Measurements from ENCODE around the gene HOXA9.

Gene HOXA9

DNA sequence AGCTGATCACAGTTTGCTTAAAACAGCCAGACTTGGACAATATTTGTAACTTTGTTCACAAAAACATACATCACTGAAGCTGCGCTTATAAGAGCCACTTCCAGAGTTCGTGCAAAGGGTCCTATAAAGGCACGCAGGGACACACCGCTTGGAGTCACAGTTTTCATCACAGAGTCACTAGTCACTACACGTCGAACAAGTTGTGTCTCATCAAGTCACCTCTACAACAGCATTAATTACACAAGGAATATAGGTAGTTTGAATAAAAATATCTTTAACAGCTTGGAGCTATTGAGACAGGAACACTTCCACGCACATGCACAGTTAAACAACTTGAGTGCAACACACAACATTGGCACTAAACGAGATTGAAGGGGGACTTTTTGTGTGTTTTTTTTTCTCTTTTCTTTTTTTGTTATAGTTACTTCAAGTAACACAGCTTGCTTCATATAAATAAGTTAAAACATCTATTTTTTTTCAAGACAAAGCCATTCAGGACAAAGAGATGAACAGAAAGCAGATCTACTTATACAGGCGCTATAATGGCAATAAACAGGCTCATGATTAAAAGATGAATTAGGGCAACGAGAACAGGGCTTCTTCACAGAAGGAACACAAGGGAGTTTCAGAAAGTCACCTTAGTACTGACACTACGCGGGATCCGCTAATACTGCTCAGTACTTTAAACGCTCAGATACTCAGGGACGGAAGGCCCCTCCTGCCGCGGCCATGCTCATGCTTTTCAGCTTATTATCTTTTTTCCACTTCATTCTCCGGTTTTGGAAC, 24.0 kb downstream of the HOXA9 start:
- DNase-seq = no peak

DNA sequence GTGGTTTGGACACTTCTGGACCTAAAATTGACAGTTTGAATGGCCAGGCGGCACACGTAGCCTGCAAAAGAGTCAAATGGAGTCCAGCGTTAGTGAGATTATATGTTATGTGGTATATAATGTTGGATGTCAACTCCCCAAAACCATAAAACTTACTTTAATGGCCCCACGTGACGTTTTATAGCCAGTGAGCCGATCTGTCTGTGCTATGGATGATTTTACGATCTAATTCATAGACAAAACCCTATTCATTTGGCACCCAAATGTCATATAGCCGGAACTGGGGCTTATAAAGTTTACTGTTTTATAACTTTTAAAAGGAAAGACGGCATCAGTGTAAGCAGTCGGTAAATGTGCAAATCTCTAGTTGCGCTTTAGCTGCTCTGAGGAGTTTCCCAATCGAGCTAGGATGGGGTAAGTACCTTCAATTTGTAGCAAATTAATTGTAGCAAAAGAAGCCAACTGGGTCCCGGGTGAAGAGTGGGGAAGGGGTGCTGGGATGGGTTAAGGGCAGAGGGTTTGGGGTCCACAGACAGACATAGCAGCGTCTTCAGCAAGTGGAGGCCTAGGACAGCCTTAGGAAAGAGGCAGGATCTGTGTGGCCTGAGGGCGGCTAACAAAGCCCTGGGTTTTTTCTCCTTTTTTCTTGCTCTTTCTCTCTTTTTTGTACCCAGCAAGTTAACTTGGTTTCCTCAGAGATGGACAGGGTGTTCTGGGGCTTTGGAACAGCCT, 25.0 kb downstream of the HOXA9 start:
- DNase-seq = no peak

DNA sequence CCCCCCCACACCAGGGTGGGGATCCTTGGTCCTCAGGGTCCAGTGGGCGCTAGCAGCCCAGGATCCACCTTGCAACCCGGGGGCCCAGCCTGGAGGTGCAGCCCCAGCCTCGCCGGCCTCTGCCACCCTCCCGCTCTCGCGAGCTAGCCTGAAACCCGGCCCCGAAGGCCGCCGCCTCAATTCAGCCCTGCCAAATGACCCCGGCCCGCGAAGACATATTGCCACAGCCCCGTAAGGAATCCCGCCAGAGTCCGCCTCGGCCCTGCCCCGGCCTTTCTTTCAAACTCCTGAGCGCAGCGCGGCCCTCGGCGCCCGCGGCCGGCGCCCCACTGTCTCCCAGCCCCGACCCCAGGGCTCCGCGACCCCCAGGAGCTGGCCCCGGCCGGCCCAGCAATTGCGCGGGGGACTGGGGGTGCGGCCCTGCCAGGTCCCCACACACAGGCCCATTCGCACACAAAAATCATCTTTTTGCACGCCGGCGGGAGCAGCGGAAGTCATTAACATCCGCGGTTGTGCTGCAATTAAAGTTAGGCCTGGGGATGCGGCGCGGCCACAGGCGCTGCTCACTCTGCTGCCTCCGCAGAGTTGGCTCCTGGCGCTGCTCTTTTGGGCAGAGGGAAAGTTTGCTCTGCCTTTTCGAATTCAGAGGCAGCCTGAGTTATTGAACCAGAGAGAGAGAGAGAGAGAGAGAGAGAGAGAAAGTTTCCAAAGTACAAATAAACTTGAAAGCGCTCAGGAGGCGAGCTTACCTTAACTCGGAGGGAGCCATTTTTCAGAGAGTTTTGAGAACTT, 25.8 kb downstream of the HOXA9 start:
- no peak for DNase-seq

DNA sequence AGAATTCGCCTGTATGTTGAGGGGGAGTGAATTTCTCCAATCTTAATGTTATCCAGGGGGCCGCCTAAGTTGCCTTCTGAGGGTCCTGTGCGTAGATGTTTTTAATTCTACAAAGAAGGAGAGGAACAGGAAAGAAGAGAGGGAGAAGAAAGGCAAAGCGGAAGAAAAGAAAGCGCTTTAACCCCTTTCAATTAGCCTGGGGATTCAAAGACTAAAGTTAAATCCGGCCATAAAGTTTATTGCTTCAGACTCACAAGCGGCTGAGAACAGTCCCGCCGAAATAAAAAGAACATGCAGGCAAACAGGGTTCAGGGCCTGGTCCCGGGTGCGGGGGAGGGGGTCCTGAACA, 26.4 kb downstream of the HOXA9 start:
- no peak for DNase-seq

DNA sequence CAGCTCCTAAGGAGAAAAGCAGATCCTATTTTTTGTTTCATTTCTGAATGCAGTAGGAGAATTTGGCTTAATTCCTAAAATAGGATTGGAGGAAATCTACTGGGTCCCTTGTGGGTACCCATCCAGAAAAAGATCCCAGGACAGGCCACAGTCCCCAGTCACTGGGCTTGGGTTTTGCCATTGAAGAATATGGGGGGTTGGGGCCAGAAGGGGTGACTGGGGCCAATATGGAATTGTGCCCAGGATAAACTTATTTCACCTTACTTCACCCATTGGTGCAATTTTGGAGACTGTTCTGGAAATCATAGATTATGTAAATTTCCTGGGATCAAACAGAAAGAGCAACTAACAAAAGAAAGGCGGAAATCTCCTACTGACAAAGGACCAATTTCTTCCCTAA, 26.9 kb downstream of the HOXA9 start:
- DNase-seq = no peak

DNA sequence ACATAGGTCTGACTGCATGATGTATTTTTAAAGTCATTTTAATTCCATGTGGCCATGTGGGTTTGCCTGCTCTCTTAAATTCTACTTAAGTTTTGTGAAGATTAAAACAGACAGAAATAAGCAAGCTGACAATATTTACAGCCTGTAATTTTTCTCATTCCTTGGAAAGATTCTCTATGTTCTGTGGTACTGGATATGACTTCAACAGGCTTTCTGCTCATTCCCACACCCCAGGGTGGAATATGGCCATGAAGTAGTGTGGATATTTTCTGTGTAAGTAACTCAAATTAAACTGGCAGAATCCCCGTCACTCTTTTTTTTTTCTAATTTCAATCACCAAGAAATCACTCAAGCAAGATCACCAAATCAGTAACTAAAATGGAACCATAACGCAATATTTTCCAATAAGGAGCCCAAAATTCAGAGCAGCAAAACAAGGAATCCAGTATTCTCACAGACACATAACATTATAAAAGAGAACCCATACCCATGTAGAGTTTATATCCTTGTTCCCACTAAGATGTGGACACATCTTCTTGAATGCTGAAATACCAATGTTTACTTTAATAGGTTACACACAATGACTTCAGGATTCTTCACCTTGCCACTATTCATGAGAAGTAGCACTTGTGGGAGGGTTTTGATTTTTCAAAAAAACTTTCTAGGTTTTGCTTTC, 27.6 kb downstream of the HOXA9 start:
- DNase-seq = no peak

DNA sequence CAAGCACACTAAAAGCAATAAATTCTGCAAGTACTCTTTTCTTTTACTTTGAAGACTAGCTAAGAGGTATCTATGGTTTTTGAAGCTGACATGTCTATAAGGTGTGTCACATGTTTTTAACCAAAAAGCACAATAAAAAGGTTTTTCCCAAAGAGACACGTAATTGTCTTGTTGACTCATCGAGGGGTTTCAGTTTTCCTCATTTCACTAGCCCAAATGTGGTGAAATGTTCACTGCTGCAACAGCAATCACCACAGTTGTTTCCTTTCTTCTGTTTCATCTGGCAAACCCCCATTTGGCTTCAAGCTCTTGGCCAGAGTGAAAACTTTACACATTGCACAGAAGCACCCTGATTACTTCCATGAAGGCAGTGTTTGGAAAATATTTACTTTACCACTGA, 30.9 kb downstream of the HOXA9 start:
- no peak for DNase-seq

DNA sequence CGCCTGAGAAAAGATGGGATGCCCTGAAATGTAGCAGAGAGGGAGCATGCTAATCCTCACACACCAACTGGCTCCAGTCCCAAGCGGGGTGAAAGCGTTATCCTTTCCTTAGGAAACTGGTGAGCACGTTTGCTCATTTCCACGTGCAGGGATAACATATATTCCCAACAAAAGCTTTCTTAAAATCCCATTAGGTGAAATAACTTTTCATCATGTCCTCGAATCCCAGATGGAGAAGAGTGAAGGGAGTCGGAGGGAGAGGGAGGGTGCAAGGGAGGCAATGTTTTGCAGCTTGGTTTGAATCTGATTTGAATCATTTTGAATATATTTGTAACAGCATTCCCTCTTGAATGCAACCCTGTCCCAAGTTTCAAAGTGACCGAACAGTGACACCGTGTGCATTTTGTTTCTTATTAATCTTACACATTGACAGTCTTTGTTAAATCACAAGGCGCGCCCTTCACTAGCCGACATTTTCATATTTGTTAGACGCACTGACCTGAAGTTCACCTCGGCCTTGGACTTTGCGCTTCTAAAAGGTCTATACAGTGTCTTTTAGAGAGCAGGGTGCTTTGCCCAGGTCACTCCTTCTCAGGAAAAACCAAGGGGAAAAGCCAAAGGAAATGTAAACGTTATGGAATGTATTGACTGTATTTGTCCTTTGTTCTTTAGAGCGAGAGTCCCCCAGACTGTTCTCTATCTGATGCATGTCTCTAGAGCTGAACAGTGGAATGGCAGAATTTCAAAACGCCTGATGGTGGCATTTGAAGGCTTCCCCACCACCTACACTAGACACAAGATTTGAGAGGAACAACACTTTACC, 31.7 kb downstream of the HOXA9 start:
- no peak for DNase-seq

DNA sequence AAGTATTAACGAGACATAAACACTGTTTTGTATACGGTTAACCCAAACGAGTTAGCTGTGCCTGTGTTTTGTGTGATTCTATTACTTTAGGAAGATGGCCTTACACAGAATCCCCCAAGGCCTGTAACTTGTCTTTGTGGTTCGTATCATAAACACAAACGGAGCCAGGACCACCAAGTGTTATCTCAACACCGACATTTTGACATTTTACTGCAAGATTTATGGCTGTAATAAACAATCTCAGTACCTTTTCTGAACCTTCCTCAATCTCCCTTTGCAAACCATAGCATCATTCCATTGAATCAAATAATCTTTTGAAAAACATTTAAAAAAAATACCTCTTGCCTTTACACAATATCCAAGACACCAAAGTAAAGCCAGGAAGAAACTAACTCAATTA, 32.4 kb downstream of the HOXA9 start:
- no peak for DNase-seq

DNA sequence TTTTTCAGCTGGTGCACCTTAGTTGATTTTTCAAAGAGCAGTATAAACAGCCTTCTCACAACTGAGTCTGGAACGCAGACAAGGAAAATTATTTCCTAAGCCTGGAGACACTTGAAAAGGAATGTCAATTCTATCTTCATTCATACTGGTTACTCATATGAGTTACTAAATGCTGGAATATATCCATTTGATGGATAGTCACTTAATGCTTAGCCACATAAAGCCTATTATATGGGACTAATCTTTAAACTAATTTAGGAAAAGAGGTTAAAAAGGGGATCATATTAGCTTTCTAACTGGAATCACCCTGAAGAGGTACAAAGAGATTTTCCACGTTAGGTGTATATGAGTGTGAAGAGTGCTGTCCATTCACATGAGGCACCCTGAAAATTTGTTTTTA, 33.1 kb downstream of the HOXA9 start:
- DNase-seq = no peak

DNA sequence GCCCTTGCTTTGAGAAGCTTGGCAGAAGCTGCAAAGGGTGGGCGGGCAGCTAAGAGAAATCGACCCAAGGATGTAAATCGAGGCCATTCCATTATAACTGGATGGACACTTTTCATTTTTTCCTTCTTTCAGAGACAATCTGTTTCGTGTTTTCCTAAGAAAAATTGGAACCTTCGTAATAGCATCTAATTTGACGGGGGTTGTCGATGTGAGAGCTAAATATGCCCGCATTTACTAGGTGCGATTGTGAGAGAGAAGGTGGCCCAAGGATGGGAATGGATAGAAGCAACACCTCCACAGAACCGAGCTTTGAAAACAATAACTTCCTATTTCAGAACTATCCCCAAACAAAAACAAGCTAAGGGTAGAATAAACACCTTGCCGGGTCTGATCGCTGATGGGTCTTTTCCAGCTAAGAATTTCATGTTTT, 33.9 kb downstream of the HOXA9 start:
- DNase-seq = no peak

DNA sequence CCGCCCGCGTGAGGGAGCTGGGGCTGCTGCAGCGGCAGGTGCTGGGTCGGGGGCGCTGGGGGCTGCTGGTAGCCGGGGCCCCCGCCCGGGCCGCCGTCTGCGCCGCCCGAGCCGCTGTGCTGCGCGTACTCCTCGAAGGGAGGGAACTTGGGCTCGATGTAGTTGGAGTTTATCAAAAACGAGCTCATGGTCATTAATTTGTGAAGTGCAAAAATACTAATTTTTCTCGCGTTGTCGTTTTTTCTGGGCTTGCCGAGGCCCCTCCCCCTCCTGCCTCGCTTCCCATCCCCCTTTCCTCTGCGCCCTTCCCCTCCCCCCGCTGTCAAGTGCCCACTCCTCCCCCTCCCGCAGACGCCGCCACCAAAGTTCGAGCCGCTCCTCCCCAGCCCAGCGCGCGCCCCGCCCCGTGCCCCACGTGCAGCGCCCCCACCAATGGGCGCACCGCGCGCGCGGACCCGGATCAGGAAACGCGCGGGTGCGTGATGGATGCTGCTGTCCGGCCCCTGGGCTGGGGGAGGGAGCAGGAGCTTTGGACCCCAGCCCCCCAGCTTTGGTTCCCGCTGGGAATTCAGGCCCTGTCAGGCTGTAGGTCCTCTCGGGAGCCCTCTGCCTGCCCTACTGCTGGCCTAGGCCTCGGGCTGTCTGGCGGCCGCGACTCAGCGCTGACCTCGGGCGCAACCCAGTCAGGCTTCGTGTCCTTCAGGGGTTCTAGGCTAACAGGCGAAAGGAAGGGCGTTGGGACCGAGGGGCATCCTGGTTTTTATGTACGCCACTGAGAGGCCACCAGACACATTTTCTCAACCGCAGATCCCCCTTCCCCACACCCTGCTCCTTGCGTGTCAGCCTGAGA, 34.6 kb downstream of the HOXA9 start, which contains the start of gene HOXA4:
Gene HOXA4 (minus strand): TSS at position 218 of the 850 bp plus-strand sequence. CDS start 24 bp downstream, at position 194.
- peak; percentile 66 for DNase-seq

DNA sequence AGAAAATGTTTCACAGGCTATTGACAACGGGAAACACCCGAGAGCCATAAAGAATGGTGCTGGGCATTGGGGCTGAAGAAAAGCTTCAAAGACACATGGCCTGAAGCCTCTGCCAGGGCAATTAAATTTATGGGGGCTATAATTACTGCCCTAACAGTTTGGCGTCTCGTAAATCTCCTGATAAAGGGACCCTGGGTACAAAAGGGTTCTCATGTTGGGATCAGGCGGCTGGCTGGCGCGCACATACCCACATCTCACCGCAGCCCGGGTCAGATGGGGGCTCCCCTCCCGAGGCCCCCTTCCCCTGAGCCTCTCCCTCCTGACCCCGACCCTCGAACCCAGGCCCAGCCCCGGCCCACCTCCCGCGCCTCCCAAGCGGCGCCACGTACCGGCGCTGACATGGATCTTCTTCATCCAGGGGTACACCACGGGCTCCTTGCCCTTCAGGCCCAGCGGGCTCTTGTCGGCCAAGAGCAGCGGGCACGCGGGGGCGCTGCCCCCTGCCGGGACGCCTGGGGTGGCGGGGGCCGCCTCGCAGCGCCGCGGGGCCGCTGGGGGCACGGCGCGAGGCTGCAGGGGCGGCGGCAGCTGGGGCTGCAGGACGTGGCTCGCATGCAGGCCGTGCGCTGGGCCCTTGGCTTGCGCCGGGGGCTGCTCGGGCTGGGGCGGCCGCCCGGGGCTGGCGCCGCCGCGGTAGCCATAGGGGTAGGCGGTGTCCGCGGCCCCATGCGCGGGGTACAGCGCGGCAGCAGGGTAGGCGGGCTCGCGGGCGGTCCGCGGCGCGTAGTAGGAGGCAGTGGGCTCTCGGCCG, 35.4 kb downstream of the HOXA9 start:
- no peak for DNase-seq

DNA sequence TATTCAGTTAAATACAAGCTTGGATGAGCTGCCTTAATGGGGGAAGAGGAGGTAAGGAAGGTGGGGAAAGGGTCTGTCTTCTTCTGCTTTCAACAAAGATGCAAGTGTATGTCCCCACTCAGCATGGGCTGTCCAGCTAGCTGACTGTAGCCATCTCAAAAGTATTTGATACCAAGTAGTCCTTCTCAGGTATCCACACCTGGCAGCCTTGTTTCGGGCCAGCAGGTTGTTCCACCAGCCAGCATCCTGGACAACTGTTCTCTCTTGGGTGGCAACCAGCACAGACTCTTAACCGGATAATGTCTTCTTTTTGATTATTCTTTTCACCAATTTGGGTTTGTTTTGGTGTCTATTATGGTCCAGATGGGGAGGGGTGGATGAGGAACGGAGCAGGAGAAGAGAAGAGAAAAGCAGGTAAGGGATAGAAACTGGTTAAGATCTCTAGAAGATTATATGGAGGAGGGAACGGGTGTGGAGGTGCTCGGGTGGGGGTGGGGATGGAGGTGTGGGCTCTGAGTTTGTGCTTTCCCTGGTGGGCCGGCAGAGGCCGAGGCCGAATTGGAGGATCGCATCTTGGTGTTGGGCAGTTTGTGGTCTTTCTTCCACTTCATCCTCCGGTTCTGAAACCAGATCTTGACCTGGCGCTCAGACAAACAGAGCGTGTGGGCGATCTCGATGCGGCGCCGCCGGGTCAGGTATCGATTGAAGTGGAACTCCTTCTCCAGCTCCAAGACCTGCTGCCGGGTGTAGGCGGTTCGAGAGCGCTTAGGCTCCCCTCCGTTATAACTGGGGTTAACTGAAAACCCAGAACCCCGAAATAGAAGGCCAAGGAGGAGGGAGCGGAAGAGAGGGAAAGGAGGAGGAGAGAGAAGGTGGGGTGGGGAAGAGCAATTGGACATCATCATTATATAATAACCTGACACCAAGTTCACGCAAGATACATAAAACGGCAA, 36.3 kb downstream of the HOXA9 start:
- no peak for DNase-seq

DNA sequence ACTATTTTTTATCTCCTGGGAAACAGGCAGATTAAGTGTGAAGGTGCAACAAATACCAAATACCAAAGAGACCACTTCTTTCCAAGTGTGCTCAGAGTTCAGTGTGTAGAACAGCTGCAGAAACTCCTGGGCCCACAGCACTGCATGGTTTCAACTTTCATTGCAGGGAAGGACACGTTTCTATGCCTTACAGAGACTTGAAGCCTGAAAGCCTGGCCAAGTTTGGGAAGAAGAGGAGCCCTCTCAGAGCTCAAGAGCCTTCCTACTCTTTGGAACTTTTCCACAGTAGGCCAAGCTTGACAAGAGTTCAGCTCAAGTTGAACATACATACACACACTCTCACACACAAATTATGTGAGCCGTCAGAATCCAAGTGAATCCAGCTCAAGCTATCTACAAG, 37.3 kb downstream of the HOXA9 start:
- DNase-seq = no peak

DNA sequence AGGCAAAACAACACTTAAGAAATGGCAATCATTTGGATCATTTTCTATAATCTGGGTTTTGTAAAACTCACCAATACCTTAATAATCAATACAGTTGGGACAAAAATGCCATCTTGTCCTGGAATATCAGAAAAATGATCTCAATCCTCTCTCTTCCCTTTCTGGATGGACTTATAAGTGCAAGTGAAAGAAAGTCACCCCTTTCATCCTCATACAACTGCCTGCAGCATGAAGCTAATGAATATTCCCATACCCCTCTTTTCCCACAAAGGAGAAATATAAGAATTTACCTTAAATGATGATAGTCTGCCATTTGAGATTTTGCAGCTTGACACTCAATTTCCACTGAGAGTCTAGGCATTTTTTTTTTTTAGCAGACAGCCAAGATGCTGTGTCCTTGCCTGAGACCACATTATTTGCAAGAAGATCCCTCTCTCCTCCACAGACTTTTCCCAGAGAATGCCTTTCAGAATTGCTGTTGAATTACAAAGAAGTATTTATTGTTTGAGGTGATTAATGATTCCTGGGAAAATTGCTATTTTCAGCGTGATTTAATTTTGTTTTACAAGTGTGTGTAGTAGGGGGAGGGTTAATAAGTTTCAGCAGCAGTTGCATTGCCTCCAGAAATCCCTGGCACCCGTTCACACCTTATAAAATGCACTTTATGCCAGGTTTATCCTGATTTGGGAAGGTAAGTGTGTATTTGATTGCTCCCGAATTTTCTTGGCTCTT, 38.6 kb downstream of the HOXA9 start:
- DNase-seq = no peak

DNA sequence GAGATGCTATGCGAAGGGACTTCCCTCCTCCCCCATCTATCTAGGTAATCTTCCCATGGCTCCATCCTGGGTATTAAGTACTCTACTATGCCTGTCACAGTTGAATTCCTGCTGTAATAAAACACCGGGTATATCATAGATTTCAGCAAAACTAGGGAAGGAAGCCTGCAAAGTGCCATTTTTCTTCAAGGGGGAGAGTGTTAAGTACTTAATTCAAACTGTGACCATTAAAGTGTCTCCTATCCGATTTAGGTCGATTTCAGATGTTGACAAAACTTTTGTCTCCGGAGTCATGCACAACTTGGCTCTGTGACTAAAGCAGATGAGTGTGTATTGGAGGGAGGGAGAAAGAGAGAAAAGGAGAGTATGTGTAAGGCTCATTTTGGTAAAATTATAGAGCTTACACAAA, 39.3 kb downstream of the HOXA9 start:
- DNase-seq = no peak

Data from stimulated activated CD4-positive, alpha-beta T cell treated with anti-CD3 and anti-CD28 coated beads, Interleukin-12 subunit alpha, Interleukin-12 subunit beta, amount 100 ng/mL, for 4 hours (primary cell).